GM18951 (cell line): ENCODE results near the gene ENDOU.

Experiments
- POLR2A ChIP-seq: IDR thresholded peaks from 4 replicates; pipeline ENCODE4 v1.6.1; 2011; ENCODE audit warnings: mild to moderate bottlenecking; ENCODE audit not compliant: insufficient read length, insufficient read depth; ENCODE audit errors: extremely low read depth
- in situ Hi-C: fragments of 300-500 bp; cut with MboI; formaldehyde crosslinking; loops from one replicate; pipeline ENCODE4 v1.12.0; 2022; ENCODE audit warnings: low sequenced_read_pairs, mixed read lengths, inconsistent platforms; ENCODE audit not compliant: unreplicated experiment

The ENDOU gene

GRCh38 chr12:47732504-47732903 lies 7.2 kb upstream of the ENDOU start:
- in situ Hi-C loops, result no loop called here
- TF ChIP-seq POLR2A, result no peak

DNA sequence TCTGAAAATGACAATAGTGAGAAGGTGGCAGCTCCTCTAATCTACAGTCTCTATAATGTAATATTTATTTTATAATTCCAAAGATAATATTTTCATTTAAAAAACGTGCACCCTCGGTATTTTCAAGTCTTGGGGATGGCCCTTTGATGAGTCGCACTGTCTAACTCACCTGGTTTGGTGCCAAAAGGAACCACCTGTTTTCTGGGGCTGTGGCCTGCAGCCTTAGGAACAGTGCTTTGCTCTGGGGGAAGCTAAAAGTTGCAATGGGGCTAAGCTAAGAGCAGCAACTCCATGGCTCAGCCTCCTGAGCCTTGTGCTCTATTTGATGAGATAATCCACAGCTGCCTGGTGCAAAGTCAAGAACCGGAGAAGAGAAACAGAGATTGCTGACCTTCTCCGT lies 6.4 kb upstream of the ENDOU start:
- TF ChIP-seq POLR2A, result no peak
- in situ Hi-C loops, result no loop called here

DNA sequence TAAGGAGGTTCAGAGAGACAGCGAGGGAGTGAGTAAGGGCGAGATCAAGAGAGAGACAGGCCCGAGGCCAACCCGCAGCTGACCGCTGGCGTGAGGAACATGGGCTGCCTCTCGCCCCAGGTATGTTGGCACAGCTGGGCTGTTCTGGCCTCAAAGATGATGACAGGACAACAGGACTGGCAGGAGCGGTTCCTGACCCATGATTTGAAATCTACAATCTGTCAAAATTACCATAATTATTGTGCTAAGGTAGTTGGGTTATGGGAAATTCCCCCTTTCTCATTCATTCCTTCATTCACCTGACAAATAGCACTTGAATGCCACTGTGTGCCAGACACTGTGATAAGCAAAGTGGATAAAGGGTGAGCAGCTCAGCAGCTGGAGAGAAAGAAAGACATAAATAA lies 5.1 kb upstream of the ENDOU start:
- no peak for TF ChIP-seq POLR2A
- in situ Hi-C loops, result no loop called here

DNA sequence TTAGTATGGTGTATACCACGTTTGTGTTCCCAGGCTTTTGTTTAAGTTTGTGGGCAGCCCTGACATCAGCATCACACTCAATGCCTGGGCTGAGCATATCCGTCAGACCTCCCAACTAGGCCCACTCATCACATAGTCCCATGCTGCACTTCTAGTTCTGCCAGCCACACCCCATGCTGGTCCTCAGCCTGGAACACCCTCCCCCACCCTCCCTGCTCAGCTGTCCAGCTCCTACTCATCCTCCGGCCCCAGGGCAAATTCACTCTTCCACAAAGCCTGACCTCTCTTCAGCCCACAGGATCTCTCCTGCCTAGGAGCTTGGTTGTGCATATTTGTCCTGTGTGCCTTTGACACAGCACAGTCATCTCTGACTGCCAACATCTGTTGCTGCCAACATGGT lies 3.9 kb upstream of the ENDOU start:
- no peak for TF ChIP-seq POLR2A
- in situ Hi-C loops, result no loop called here

DNA sequence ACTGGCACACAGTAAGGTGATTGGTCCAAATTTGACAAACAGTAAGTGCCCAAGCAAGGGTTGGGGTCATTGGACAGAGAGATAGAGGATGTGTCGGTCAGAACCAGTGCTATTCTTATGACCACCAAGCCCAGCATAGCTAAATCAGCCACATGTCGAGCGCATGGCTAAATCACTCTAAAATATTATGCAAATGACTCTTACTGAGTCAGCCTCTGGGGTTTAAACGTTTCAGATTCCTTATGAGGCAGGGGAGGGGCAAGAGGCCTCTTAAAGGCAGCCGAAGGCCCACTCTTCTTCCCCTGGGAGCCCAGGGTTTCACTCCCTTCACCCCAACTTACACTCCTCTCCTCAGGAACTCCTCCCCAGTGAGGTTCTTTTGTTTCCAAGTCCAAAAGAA lies 603 bp upstream of the ENDOU start:
- TF ChIP-seq POLR2A, result no peak
- in situ Hi-C loops, result no loop called here

DNA sequence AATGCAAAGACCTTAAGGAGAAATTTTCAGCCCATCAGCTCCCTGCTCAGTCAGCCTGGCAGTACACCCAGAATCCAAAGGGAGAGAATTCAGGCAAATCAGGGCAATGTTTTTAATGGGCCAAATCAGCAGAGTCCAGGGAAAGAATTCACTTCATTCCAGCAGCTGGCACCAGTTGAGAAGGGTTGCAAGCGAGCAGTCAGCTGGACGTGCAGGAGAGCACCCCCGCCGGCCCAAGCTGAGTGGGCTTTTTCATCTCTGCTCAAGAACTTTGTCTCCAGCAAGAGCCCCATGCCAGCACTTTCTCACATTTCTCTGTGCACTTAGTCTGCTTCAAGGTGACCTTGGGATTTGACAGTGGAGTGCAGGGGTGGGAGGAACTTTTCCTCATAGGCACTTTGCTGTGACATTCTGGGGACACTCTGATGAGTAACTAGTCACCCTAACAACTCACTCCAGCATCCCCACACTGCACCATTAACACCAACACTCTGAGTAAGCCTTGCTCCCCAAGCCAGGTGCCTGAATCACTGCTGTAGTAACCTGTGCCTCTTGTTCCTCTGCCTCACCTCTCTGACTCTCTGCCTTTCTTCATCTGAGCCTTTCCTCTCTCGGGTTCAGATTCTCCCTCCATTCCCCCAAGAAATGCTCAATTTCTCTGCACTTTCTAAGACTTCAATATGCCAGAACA lies 2.2 kb downstream of the ENDOU start:
- no peak for TF ChIP-seq POLR2A
- in situ Hi-C loops, result no loop called here

DNA sequence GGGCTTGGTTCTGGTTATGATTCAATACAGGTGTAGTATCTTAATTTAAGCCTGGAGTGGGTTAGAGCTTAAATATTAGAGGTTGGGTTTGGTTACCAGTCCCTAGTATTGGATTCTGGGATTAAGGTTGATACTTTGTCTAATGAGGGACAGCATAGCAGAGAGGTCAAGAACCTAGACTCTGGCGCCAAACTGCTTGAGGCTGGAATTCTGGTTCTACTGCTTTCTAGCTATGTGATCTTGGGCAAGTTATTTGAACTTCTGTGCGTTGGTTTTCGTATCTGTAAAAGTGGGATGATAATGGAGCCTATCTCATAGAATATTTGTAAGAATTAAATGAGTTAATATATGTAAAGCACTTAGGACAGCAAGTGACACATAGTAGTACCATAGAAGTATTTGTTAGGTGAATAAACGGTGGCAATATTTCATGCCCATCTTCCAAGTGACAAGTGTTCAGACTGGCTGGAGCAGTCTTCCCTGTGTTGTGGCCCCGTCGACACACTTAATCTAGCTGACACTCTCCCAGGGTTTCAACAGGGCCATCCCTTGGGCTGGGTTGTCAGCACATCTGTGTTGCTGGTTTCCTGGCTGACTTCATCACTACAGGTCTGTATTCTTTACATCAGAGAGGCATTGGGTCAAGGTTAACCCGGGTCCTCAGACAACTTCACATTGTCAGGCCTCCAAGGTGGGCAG lies 3.0 kb downstream of the ENDOU start:
- in situ Hi-C loops, result no loop called here
- TF ChIP-seq POLR2A, result no peak

- no peak for TF ChIP-seq POLR2A
Observed at GRCh38 chr12:47721431-47721973, 3.8 kb downstream of the ENDOU start.

GRCh38 chr12:47718531-47718930 lies 6.8 kb downstream of the ENDOU start:
- in situ Hi-C loops, result no loop called here
- TF ChIP-seq POLR2A, result no peak

More at GRCh38 chr12:47721431-47721973, 3.8 kb downstream of the ENDOU start:
- in situ Hi-C loops, result no loop called here

DNA sequence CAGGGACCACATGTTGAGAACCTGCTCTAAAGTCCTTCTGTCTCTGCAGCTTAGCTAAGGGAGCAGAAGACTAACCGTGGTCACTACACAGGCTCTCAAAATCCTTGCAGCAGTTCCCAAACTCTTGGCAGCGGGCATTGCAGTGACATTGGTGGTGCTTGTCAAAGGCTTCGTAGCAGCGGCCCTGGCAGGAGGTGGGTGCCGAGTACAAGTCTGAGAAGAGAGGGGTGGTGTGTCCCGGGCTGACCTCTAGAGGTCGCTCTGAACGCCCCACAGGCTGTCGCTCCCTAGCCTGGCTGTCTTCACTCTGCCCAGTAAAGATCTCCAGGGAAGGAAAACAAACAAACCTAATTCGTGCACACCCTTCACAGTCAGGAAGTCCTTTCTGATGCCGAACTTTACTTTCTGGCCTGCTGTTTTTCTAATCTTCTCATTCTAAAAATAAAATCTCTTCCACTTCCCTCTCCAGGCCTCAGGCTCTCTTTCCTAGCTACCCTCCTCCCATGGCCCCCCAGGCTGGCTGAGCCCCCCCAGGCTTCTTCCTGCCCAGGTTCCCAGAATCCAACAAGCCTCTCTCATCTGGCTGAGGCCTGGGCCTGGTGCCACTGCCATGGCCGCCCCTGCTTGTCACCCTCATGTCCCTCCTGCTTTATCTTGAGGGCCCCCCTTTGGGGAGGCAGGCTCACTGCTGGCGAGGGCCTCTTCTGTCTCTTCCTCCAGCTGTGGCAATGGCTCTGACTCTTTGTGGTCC lies 7.7 kb downstream of the ENDOU start:
- no peak for TF ChIP-seq POLR2A
- in situ Hi-C loops, result no loop called here

- in situ Hi-C loops, result no loop called here
- no peak for TF ChIP-seq POLR2A
Observed at GRCh38 chr12:47717046-47717442, 8.2 kb downstream of the ENDOU start.

GRCh38 chr12:47715877-47716548 lies 9.3 kb downstream of the ENDOU start:
- in situ Hi-C loops, result no loop called here
- TF ChIP-seq POLR2A, result no peak

GRCh38 chr12:47715393-47715876 lies 9.9 kb downstream of the ENDOU start:
- TF ChIP-seq POLR2A, result no peak
- in situ Hi-C loops, result no loop called here
